ENCODE measurements around the gene PNPLA5. TPM values are rescaled to one million over a fixed set of nuclear protein-coding genes. Genes with fewer than 3 reads are reported as not detected.

The PNPLA5 gene
- total and polyA plus RNA-seq, 2 of the 8 experiments (the other 6 are each of a cell fraction or from before 2014, with no cell fraction given): 3.9 to 6.8 TPM

DNA sequence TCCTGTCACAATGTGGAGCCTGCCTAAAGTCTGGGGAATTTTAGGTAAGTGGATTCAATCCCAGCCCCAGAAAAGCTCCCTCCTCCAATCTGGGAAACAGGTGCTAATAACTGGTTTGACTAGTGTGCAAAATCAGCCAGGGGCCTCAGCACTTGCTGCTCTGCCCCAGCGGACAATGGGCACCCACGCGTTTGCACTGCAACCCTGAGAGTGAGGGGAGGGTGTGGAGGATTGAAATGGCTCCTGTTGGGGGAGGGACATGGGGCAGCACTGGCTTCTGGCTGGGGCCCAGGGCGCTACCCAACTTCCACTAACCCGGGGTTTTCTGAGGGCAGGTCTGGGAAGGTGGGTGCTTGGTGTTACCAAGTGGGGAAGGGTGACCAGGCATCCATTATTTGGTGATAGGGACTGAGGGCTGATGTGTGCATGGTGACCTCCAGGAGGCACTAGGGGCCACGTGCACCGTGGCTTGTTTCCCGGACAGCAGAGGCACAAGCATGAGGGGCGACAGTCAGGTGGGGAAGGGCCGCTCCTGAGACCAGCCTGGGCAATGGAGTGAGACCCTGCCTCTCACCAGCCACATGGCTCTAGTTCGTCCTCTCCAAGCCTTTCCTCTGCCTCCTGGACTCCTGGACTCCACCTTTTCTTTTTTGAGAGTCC is 4.3 kb upstream of the PNPLA5 start (continued):
- TF ChIP-seq, protein P1, sequence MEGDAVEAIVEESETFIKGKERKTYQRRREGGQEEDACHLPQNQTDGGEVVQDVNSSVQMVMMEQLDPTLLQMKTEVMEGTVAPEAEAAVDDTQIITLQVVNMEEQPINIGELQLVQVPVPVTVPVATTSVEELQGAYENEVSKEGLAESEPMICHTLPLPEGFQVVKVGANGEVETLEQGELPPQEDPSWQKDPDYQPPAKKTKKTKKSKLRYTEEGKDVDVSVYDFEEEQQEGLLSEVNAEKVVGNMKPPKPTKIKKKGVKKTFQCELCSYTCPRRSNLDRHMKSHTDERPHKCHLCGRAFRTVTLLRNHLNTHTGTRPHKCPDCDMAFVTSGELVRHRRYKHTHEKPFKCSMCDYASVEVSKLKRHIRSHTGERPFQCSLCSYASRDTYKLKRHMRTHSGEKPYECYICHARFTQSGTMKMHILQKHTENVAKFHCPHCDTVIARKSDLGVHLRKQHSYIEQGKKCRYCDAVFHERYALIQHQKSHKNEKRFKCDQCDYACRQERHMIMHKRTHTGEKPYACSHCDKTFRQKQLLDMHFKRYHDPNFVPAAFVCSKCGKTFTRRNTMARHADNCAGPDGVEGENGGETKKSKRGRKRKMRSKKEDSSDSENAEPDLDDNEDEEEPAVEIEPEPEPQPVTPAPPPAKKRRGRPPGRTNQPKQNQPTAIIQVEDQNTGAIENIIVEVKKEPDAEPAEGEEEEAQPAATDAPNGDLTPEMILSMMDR (IDR thresholded peaks at IDR 0.05; ENCODE audit: control extremely low read depth in 1 of 3, insufficient read depth in 1 of 3, low read depth in 1 of 3, low read length in 3 of 3): peak; percentile 38 to 73 (median 58)
- TF ChIP-seq FOSL1 (IDR thresholded peaks at IDR 0.05; ENCODE audit: insufficient read depth, low read depth, low read length) (no peak), CBX8 (IDR thresholded peaks at IDR 0.05; ENCODE audit: borderline replicate concordance, low read depth, low read length) (no peak), GTF2F1 (IDR thresholded peaks at IDR 0.05; ENCODE audit: borderline replicate concordance, low read depth, low read length) (no peak)
- TF ChIP-seq, protein P2, sequence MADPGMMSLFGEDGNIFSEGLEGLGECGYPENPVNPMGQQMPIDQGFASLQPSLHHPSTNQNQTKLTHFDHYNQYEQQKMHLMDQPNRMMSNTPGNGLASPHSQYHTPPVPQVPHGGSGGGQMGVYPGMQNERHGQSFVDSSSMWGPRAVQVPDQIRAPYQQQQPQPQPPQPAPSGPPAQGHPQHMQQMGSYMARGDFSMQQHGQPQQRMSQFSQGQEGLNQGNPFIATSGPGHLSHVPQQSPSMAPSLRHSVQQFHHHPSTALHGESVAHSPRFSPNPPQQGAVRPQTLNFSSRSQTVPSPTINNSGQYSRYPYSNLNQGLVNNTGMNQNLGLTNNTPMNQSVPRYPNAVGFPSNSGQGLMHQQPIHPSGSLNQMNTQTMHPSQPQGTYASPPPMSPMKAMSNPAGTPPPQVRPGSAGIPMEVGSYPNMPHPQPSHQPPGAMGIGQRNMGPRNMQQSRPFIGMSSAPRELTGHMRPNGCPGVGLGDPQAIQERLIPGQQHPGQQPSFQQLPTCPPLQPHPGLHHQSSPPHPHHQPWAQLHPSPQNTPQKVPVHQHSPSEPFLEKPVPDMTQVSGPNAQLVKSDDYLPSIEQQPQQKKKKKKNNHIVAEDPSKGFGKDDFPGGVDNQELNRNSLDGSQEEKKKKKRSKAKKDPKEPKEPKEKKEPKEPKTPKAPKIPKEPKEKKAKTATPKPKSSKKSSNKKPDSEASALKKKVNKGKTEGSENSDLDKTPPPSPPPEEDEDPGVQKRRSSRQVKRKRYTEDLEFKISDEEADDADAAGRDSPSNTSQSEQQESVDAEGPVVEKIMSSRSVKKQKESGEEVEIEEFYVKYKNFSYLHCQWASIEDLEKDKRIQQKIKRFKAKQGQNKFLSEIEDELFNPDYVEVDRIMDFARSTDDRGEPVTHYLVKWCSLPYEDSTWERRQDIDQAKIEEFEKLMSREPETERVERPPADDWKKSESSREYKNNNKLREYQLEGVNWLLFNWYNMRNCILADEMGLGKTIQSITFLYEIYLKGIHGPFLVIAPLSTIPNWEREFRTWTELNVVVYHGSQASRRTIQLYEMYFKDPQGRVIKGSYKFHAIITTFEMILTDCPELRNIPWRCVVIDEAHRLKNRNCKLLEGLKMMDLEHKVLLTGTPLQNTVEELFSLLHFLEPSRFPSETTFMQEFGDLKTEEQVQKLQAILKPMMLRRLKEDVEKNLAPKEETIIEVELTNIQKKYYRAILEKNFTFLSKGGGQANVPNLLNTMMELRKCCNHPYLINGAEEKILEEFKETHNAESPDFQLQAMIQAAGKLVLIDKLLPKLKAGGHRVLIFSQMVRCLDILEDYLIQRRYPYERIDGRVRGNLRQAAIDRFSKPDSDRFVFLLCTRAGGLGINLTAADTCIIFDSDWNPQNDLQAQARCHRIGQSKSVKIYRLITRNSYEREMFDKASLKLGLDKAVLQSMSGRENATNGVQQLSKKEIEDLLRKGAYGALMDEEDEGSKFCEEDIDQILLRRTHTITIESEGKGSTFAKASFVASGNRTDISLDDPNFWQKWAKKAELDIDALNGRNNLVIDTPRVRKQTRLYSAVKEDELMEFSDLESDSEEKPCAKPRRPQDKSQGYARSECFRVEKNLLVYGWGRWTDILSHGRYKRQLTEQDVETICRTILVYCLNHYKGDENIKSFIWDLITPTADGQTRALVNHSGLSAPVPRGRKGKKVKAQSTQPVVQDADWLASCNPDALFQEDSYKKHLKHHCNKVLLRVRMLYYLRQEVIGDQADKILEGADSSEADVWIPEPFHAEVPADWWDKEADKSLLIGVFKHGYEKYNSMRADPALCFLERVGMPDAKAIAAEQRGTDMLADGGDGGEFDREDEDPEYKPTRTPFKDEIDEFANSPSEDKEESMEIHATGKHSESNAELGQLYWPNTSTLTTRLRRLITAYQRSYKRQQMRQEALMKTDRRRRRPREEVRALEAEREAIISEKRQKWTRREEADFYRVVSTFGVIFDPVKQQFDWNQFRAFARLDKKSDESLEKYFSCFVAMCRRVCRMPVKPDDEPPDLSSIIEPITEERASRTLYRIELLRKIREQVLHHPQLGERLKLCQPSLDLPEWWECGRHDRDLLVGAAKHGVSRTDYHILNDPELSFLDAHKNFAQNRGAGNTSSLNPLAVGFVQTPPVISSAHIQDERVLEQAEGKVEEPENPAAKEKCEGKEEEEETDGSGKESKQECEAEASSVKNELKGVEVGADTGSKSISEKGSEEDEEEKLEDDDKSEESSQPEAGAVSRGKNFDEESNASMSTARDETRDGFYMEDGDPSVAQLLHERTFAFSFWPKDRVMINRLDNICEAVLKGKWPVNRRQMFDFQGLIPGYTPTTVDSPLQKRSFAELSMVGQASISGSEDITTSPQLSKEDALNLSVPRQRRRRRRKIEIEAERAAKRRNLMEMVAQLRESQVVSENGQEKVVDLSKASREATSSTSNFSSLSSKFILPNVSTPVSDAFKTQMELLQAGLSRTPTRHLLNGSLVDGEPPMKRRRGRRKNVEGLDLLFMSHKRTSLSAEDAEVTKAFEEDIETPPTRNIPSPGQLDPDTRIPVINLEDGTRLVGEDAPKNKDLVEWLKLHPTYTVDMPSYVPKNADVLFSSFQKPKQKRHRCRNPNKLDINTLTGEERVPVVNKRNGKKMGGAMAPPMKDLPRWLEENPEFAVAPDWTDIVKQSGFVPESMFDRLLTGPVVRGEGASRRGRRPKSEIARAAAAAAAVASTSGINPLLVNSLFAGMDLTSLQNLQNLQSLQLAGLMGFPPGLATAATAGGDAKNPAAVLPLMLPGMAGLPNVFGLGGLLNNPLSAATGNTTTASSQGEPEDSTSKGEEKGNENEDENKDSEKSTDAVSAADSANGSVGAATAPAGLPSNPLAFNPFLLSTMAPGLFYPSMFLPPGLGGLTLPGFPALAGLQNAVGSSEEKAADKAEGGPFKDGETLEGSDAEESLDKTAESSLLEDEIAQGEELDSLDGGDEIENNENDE (IDR thresholded peaks at IDR 0.05; ENCODE audit: insufficient replicate concordance, low read length): no peak
